HepG2 (cell line): ENCODE results near the gene COL10A1. TPM values are rescaled to one million over a fixed set of nuclear protein-coding genes. Genes with fewer than 3 reads are reported as not detected.

Experiments
- ATAC-seq: fragments of 200-7000 bp; cut with Tn5 transposase; 3 replicates; pipeline ENCODE4 v1.9.1; 2020; ENCODE audit warnings: mild to moderate bottlenecking, moderate library complexity
- BruUV-seq: library from RNA; stranded (reverse); fragments of 400-500 nt; replicated peaks from 2 replicates; lab custom pipeline; 2021; lab: Mats Ljungman, UMichigan
- CTCF ChIA-PET: fragments of 300-600 bp; formaldehyde crosslinking; extraction: SDS; loops from one replicate; lab custom pipeline; 2021; ENCODE audit warnings: low total read pairs, inconsistent platforms, low intra/inter-chr PET ratio; lab: Yijun Ruan, JAX
- POLR2A ChIA-PET: fragments of 350-600 bp; sonication (Branson Sonifier 250); formaldehyde crosslinking; loops from one replicate; lab custom pipeline; 2020; ENCODE audit warnings: antibody characterized with exemption, inconsistent platforms; lab: Yijun Ruan, JAX
- DNase-seq: peaks from one replicate; pipeline ENCODE4 v3.0.0-alpha.2; 2015; ENCODE audit warnings: low spot score
- FAIRE-seq: peaks from 3 replicates; lab custom pipeline; 2011; peaks lifted over from hg19 to GRCh38; lab: Jason Lieb, UNC
- H2AFZ ChIP-seq: one replicate; pipeline ENCODE4 v1.6.1; 2011; ENCODE audit warnings: low read length, inconsistent platforms
- H3K27ac ChIP-seq: fragments of 300-600 bp; 3 replicates; pipeline ENCODE4 v1.8.0; 2011; ENCODE audit warnings: mixed run types, mild to moderate bottlenecking, mixed read lengths, low read length, inconsistent platforms; ENCODE audit not compliant: insufficient read depth; ENCODE audit errors: extremely low read length
- H3K27me3 ChIP-seq, 2 experiments: fragments of 200-600 bp in 1 of 2; 2 replicates in 1 of 2; 3 replicates in 1 of 2; pipeline versions ENCODE4 v1.6.0 to v1.8.0; 2011; ENCODE audit warnings: low read length in 2 of 2, mild to moderate bottlenecking in 2 of 2, moderate library complexity in 2 of 2, inconsistent platforms in 1 of 2; ENCODE audit not compliant: insufficient read depth in 2 of 2, control insufficient read depth in 1 of 2
- H3K36me3 ChIP-seq, 2 experiments: fragments of 200-600 bp in 1 of 2; replicated peaks in 1 of 2; 2 replicates in 1 of 2; 3 replicates in 1 of 2; pipeline versions ENCODE4 v1.5.1 to v1.8.0; 2011; ENCODE audit warnings: low read length in 2 of 2, inconsistent platforms in 1 of 2; ENCODE audit not compliant: insufficient read depth in 2 of 2, control insufficient read depth in 1 of 2
- H3K4me1 ChIP-seq: 2 replicates; pipeline ENCODE4 v1.5.1; 2012; ENCODE audit warnings: low read length, inconsistent platforms; ENCODE audit not compliant: insufficient read depth
- H3K4me2 ChIP-seq: 2 replicates; pipeline ENCODE4 v1.6.0; 2011; ENCODE audit warnings: low read depth, low read length, inconsistent platforms
- H3K4me3 ChIP-seq, 3 experiments: fragments of 200-600 bp in 1 of 3; sonication (generic), shearing (Covaris generic) in 1 of 3; replicated peaks in 1 of 3; 2 replicates each; pipeline ENCODE4 v1.5.1; 2011 to 2016; ENCODE audit warnings: low read length in 3 of 3, inconsistent platforms in 2 of 3, low read depth in 2 of 3, mild to moderate bottlenecking in 2 of 3, control low read depth in 1 of 3, mixed read lengths in 1 of 3; ENCODE audit not compliant: insufficient read depth in 1 of 3
- H3K79me2 ChIP-seq: one replicate; pipeline ENCODE4 v1.6.1; 2011; ENCODE audit warnings: low read length, inconsistent platforms; ENCODE audit not compliant: insufficient read depth
- H3K9ac ChIP-seq: 2 replicates; pipeline ENCODE4 v1.6.0; 2011; ENCODE audit warnings: mild to moderate bottlenecking, low read depth, low read length, inconsistent platforms; ENCODE audit not compliant: insufficient read depth
- H3K9me3 ChIP-seq: 2 replicates; pipeline ENCODE4 v1.5.1; 2012; ENCODE audit warnings: mild to moderate bottlenecking, low read length
- H4K20me1 ChIP-seq: 2 replicates; pipeline ENCODE4 v1.6.0; 2011; ENCODE audit warnings: inconsistent platforms, mild to moderate bottlenecking, low read length, moderate library complexity; ENCODE audit not compliant: insufficient read depth
- CAMTA2 ChIP-seq: sonication (generic); formaldehyde crosslinking; IDR thresholded peaks from 2 replicates; pipeline ENCODE4 v1.4.0; 2020; ENCODE audit warnings: mild to moderate bottlenecking, missing genetic modification reagents, borderline replicate concordance
- CREM ChIP-seq, 2 experiments: sonication (generic) in 1 of 2; formaldehyde crosslinking in 1 of 2; IDR thresholded peaks; 2 replicates each; pipeline versions ENCODE4 v1.4.0 to v1.6.1; 2016 to 2020; ENCODE audit warnings: antibody characterized with exemption in 1 of 2, mild to moderate bottlenecking in 1 of 2, missing genetic modification reagents in 1 of 2
- HNF4A ChIP-seq: sonication (generic); formaldehyde crosslinking; IDR thresholded peaks from 2 replicates; pipeline ENCODE4 v1.4.0; 2020; ENCODE audit warnings: missing genetic modification reagents
- KLF12 ChIP-seq: sonication (generic); formaldehyde crosslinking; IDR thresholded peaks from 2 replicates; pipeline ENCODE4 v1.4.0; 2020; ENCODE audit warnings: missing genetic modification reagents, borderline replicate concordance
- PHF20 ChIP-seq: sonication (generic); formaldehyde crosslinking; IDR thresholded peaks from 2 replicates; pipeline ENCODE4 v1.5.0; 2020; ENCODE audit warnings: mild to moderate bottlenecking, missing genetic modification reagents
- TOE1 ChIP-seq: sonication (generic); formaldehyde crosslinking; IDR thresholded peaks from 2 replicates; pipeline ENCODE4 v1.4.0; 2020; ENCODE audit warnings: mild to moderate bottlenecking, missing genetic modification reagents
- UBTF ChIP-seq: sonication (generic); formaldehyde crosslinking; IDR thresholded peaks from 2 replicates; pipeline ENCODE4 v1.4.0; 2020; ENCODE audit warnings: mild to moderate bottlenecking, missing genetic modification reagents
- ZMYM3 ChIP-seq: sonication (generic); formaldehyde crosslinking; IDR thresholded peaks from 2 replicates; pipeline ENCODE4 v1.5.1; 2020; ENCODE audit warnings: mild to moderate bottlenecking, missing genetic modification reagents
- ZNF337 ChIP-seq: sonication (generic); formaldehyde crosslinking; IDR thresholded peaks from 2 replicates; pipeline ENCODE4 v1.5.1; 2020; ENCODE audit warnings: missing genetic modification reagents, low read depth, mild to moderate bottlenecking, borderline replicate concordance
- ZNF512B ChIP-seq: sonication (generic); formaldehyde crosslinking; IDR thresholded peaks from 2 replicates; pipeline ENCODE4 v1.5.1; 2020; ENCODE audit warnings: missing genetic modification reagents, mild to moderate bottlenecking, borderline replicate concordance
- ZNF552 ChIP-seq: sonication (generic); formaldehyde crosslinking; IDR thresholded peaks from 2 replicates; pipeline ENCODE4 v1.9.0; 2022; ENCODE audit warnings: missing genetic modification reagents, mild to moderate bottlenecking, borderline replicate concordance
- ZNF607 ChIP-seq: sonication (generic); formaldehyde crosslinking; IDR thresholded peaks from 2 replicates; pipeline ENCODE4 v1.5.1; 2020; ENCODE audit warnings: missing genetic modification reagents, mild to moderate bottlenecking, borderline replicate concordance
- ZNF772 ChIP-seq: sonication (generic); formaldehyde crosslinking; IDR thresholded peaks from 2 replicates; pipeline ENCODE4 v1.5.0; 2020; ENCODE audit warnings: mild to moderate bottlenecking, missing genetic modification reagents
- WGBS: methylation state at CpG from one replicate; pipeline ENCODE4 v1.1.6; 2017; ENCODE audit warnings: low lambda C conversion rate; 5-methylcytosine and 5-hydroxymethylcytosine counted together
- in situ Hi-C: cut with HindIII; loops from 2 replicates; pipeline ENCODE4 v1.10.0; 2017; ENCODE audit warnings: low pct_unique_long_range_greater_than_20kb; ENCODE audit not compliant: extremely low pct_ligation_motif_present
- intact Hi-C: fragments of 100-400 bp; cut with micrococcal nuclease; formaldehyde crosslinking; loops from one replicate; pipeline ENCODE4 v1.10.0; 2022; ENCODE audit not compliant: unreplicated experiment
- polyA plus RNA-seq, 8 experiments: library from polyadenylated mRNA; depleted of rRNA in 3 of 8; stranded (reverse) in 7 of 8; unstranded in 1 of 8; fragments of >200 nt; fragmentation: Illumina TruSeq in 4 of 8; extraction: Trizol in 4 of 8; gene quantifications; 2 replicates each; pipeline versions ENCODE4 v1.2.1 to v1.2.3, GENCODE V29; 2011 to 2016; ENCODE audit warnings: low read depth in 4 of 8, missing spikeins in 1 of 8, mixed read lengths in 1 of 8; ENCODE audit not compliant: insufficient read depth in 1 of 8
- total RNA-seq, 5 experiments: library from RNA; depleted of rRNA; stranded (reverse); fragments of >200 nt; fragmentation: Illumina TruSeq; extraction: Trizol; gene quantifications; 2 replicates each; pipeline ENCODE4 v1.2.3, GENCODE V29; 2016; ENCODE audit warnings: low read depth in 1 of 5

Gene COL10A1
- total and polyA plus RNA-seq, 2 of the 13 experiments (the other 11 are each of a cell fraction or from before 2014, with no cell fraction given), result 0.07 TPM; not detected in 1

- Histone ChIP-seq H3K4me1 (peaks cover 20% of the 10 kb centered on the region), H3K9ac (no peak overlapping the region), H3K9me3 (no peaks in the 10 kb centered on the region), H3K27me3 (no peaks in the 10 kb centered on the region), H3K4me3 (no peak overlapping the region), H3K79me2 (no peaks in the 10 kb centered on the region), H4K20me1 (no peaks in the 10 kb centered on the region), H2AFZ (no peak overlapping the region), H3K4me2 (no peak overlapping the region), H3K36me3 (no peaks in the 10 kb centered on the region), H3K27ac (no peak overlapping the region)
- in situ Hi-C loops, result no loop called here
- DNase-seq, result no peak
- peak; percentile 79 for ATAC-seq
- no peak for TF ChIP-seq ZNF512B (CRISPR knock-in tag)
- no TSS peak for BruUV-seq
- intact Hi-C loops, result no loop called here
- POLR2A ChIA-PET, result interaction anchor here (1.3 kb wide), 1 partner anchor 16 kb away, joined by 4 read pairs; the partner anchor contains the start of gene NT5DC1
- CTCF ChIA-PET, result no interaction called here
- WGBS, result 20% methylated on average over 2 of the region's 2 CpGs
- no peak for FAIRE-seq
These were observed 41.6 kb downstream of the COL10A1 start for GRCh38 chr6:116084284-116084683.

GRCh38 chr6:116083052-116083451, 42.9 kb downstream of the COL10A1 start:
- in situ Hi-C loops, result no loop called here
- BruUV-seq, result no TSS peak
- 72% methylated on average over 5 of the region's 5 CpGs for WGBS
- ATAC-seq, result no peak
- no peaks in the 10 kb centered on the region for H3K27me3 ChIP-seq
- FAIRE-seq, result no peak
- H3K27ac ChIP-seq, result no peak overlapping the region
- no peak overlapping the region for H3K9ac ChIP-seq
- H3K4me3 ChIP-seq, result no peak overlapping the region
- DNase-seq, result no peak
- peaks cover 20% of the 10 kb centered on the region for H3K4me1 ChIP-seq
- H2AFZ ChIP-seq, result no peak overlapping the region
- H3K79me2 ChIP-seq, result no peaks in the 10 kb centered on the region
- ChIA-PET POLR2A (no interaction called here), CTCF (no interaction called here)
- no peaks in the 10 kb centered on the region for H3K36me3 ChIP-seq
- H3K4me2 ChIP-seq, result no peak overlapping the region
- H3K9me3 ChIP-seq, result no peaks in the 10 kb centered on the region
- intact Hi-C loops, result no loop called here
- no peaks in the 10 kb centered on the region for H4K20me1 ChIP-seq
- TF ChIP-seq HNF4A (CRISPR knock-in tag), result peak; percentile 24; the same call in 1 of the 2 replicates
- no peak for TF ChIP-seq KLF12 (CRISPR knock-in tag)
- TF ChIP-seq ZNF337, result no peak
- no peak for TF ChIP-seq ZMYM3 (CRISPR knock-in tag)
- TF ChIP-seq ZNF552 (CRISPR knock-in tag), result no peak
- TF ChIP-seq UBTF (CRISPR knock-in tag), result no peak
- TF ChIP-seq TOE1 (CRISPR knock-in tag), result no peak
- TF ChIP-seq ZNF607, result no peak
- TF ChIP-seq CAMTA2 (CRISPR knock-in tag), result no peak
- TF ChIP-seq ZNF772, result no peak
- TF ChIP-seq CREM (IDR thresholded peaks at IDR 0.05), result no peak
- no peak for TF ChIP-seq CREM (CRISPR knock-in tag; IDR thresholded peaks at IDR 0.05)
- no peak for TF ChIP-seq PHF20 (CRISPR knock-in tag)
